HG03558 (cell line): ENCODE measurements around the gene LNPEP.
"Not testable (repeated sequence)": the region's sequence is repeated elsewhere in the genome, so short reads cannot be mapped to it uniquely, and the experiment has no call there.

Source experiments
- ATAC-seq: cut with Tn5 transposase; IDR thresholded peaks from one replicate; pipeline ENCODE4 v1.9.1; 2021; ENCODE audit warnings: moderate number of reproducible peaks; ENCODE audit not compliant: unreplicated experiment; ENCODE audit errors: extremely low read depth

LNPEP gene

GRCh38 chr5:97084782-97085458 lies 149.0 kb downstream of the LNPEP start:
- ATAC-seq, result not testable (repeated sequence)

DNA sequence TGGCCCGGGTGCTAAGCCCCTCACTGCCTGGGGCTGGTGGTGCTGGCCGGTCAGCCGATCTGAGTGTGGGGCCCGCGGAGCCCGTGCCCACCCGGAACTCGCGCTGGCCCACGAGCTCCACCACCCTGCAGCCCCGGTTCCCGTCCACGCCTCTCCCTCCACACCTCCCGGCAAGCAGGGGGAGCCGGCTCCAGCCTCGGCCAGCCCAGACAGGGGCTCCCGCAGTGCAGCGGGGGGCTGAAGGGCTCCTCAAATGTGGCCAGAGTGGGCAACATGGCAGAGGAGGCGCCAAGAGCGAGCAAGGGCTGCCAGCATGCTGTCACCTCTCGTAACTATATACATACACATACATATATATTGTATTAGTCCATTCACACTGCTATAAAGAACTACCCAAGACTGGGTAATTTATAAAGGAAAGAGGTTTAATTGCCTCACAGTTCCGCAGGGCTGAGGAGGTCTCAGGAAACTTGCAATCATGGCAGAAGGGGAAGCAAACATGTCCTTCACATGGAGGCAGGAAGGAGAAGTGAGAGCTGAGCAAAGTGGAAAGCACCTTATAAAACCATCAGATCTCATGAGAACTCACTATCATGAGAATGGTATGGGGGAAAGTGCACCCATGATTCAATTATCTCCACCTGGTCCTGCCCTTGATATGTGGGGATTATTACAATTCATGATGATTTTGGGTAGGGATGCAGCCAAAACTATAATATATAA lies 149.7 kb downstream of the LNPEP start:
- no peak for ATAC-seq
